Fibroblast of lung (primary cell): Measurements from ENCODE around the gene DBNL. TPM values are rescaled to one million over a fixed set of nuclear protein-coding genes. Genes with fewer than 3 reads are reported as not detected.

Experiments
- DNase-seq, 2 donors: peaks; one replicate each; pipeline versions ENCODE4 v3.0.0 to v3.0.0-alpha.2; 2010; ENCODE audit warnings: low read depth in 2 of 2
- H2AFZ ChIP-seq: 2 replicates; pipeline ENCODE4 v1.5.1; 2012; ENCODE audit warnings: low read length, control low read depth, inconsistent platforms
- H3K27ac ChIP-seq: 2 replicates; pipeline ENCODE4 v1.5.1; 2011; ENCODE audit warnings: low read length, control low read depth; ENCODE audit not compliant: insufficient read depth
- H3K27me3 ChIP-seq: 2 replicates; pipeline ENCODE4 v1.5.1; 2011; ENCODE audit warnings: mild to moderate bottlenecking, low read length; ENCODE audit not compliant: control insufficient read depth, insufficient read depth
- H3K36me3 ChIP-seq: 2 replicates; pipeline ENCODE4 v1.5.1; 2011; ENCODE audit warnings: low read length; ENCODE audit not compliant: control insufficient read depth, insufficient read depth
- H3K4me1 ChIP-seq: 2 replicates; pipeline ENCODE4 v1.5.1; 2011; ENCODE audit warnings: low read length; ENCODE audit not compliant: control insufficient read depth, insufficient read depth; ENCODE audit errors: extremely low read depth
- H3K4me2 ChIP-seq: 2 replicates; pipeline ENCODE4 v1.5.1; 2011; ENCODE audit warnings: low read length, control low read depth; ENCODE audit not compliant: insufficient read depth; ENCODE audit errors: extremely low read depth
- H3K4me3 ChIP-seq, 4 experiments: fragments of 200-600 bp in 1 of 4; sonication (generic) in 1 of 4; replicated peaks in 1 of 4; 2 replicates each; pipeline ENCODE4 v1.5.1; 2011 to 2016; ENCODE audit warnings: low read length in 4 of 4, low read depth in 3 of 4, mild to moderate bottlenecking in 3 of 4, control low read depth in 2 of 4, inconsistent platforms in 1 of 4, mixed read lengths in 1 of 4; ENCODE audit not compliant: insufficient read depth in 1 of 4; ENCODE audit errors: control extremely low read depth in 1 of 4
- H3K79me2 ChIP-seq: 2 replicates; pipeline ENCODE4 v1.5.1; 2012; ENCODE audit warnings: mild to moderate bottlenecking, low read length, inconsistent platforms; ENCODE audit not compliant: control insufficient read depth, insufficient read depth
- H3K9ac ChIP-seq: 2 replicates; pipeline ENCODE4 v1.5.1; 2011; ENCODE audit warnings: mild to moderate bottlenecking, low read length, control low read depth; ENCODE audit not compliant: insufficient read depth
- H3K9me3 ChIP-seq: 2 replicates; pipeline ENCODE4 v1.5.1; 2012; ENCODE audit warnings: low read depth, low read length; ENCODE audit not compliant: control insufficient read depth, insufficient read depth
- H4K20me1 ChIP-seq: 2 replicates; pipeline ENCODE4 v1.5.1; 2011; ENCODE audit warnings: low read length; ENCODE audit not compliant: control insufficient read depth, insufficient read depth; ENCODE audit errors: extremely low read depth
- CTCF ChIP-seq, 2 donors: IDR thresholded peaks in 1 of 2; conservative IDR thresholded peaks in 1 of 2; 1 replicate in 1 of 2; 2 replicates in 1 of 2; pipeline ENCODE4 v1.5.1; 2011 to 2012; ENCODE audit warnings: low read length in 2 of 2, control low read depth in 1 of 2, inconsistent platforms in 1 of 2, low read depth in 1 of 2, mild to moderate bottlenecking in 1 of 2
- EZH2 ChIP-seq: IDR thresholded peaks from 2 replicates; pipeline ENCODE4 v1.5.1; 2012; ENCODE audit warnings: low read length, control low read depth, mild to moderate bottlenecking; ENCODE audit errors: missing control alignments
- polyA plus RNA-seq, 2 donors: library from polyadenylated mRNA; depleted of rRNA in 1 of 2; stranded (reverse) in 1 of 2; unstranded in 1 of 2; fragments of >200 nt; gene quantifications; 2 replicates each; pipeline ENCODE4 v1.2.1, GENCODE V29; 2011 to 2012; ENCODE audit warnings: missing spikeins in 1 of 2
- total RNA-seq: library from RNA; depleted of rRNA; stranded (reverse); fragments of >200 nt; gene quantifications from 2 replicates; pipeline ENCODE4 v1.2.1, GENCODE V29; 2014

Gene DBNL
- total and polyA plus RNA-seq, 2 donors (not counting 1 experiment from before 2014, with no cell fraction given) = 86.4 to 88.2 TPM

- Histone ChIP-seq H3K4me2 (no peak overlapping the region), H3K4me3 (no peak overlapping the region), H3K9me3 (no peaks in the 10 kb centered on the region), H2AFZ (no peak overlapping the region), H3K27me3 (no peaks in the 10 kb centered on the region), H3K9ac (no peak overlapping the region), H3K36me3 (peaks cover 15% of the 10 kb centered on the region), H4K20me1 (no peaks in the 10 kb centered on the region), H3K27ac (peak overlapping the region; percentile 23), H3K4me1 (peaks cover 2% of the 10 kb centered on the region), H3K79me2 (no peaks in the 10 kb centered on the region)
- peak in 1 of 2 donors; percentile 77 for DNase-seq
- TF ChIP-seq EZH2 (no peak), CTCF (conservative IDR thresholded peaks at IDR 0.05 in 1 of 2, IDR thresholded peaks at IDR 0.05 in 1 of 2; ENCODE audit: low read depth in 1 of 2, low read length in 2 of 2) (no peak)
Observed at GRCh38 chr7:44073664-44074348, 29.3 kb downstream of the DBNL start.

GRCh38 chr7:44074349-44074695, 29.8 kb downstream of the DBNL start:
- Histone ChIP-seq H3K9me3 (no peaks in the 10 kb centered on the region), H2AFZ (no peak overlapping the region)
- TF ChIP-seq EZH2 (no peak), CTCF (conservative IDR thresholded peaks at IDR 0.05 in 1 of 2, IDR thresholded peaks at IDR 0.05 in 1 of 2; ENCODE audit: low read depth in 1 of 2, low read length in 2 of 2) (no peak)

GRCh38 chr7:44075296-44076075, 31.0 kb downstream of the DBNL start:
- Histone ChIP-seq H3K27ac (no peak overlapping the region), H3K4me3 (no peak overlapping the region), H3K9me3 (no peaks in the 10 kb centered on the region), H3K79me2 (no peaks in the 10 kb centered on the region), H3K4me1 (peaks cover 2% of the 10 kb centered on the region), H3K9ac (no peak overlapping the region), H3K27me3 (no peaks in the 10 kb centered on the region), H2AFZ (no peak overlapping the region), H3K4me2 (no peak overlapping the region), H4K20me1 (no peaks in the 10 kb centered on the region), H3K36me3 (peaks cover 26% of the 10 kb centered on the region)
- TF ChIP-seq EZH2 (no peak), CTCF (conservative IDR thresholded peaks at IDR 0.05 in 1 of 2, IDR thresholded peaks at IDR 0.05 in 1 of 2; ENCODE audit: low read depth in 1 of 2, low read length in 2 of 2) (no peak)
- DNase-seq = no peak

More at GRCh38 chr7:44074349-44074695, 29.8 kb downstream of the DBNL start:
- peaks cover 19% of the 10 kb centered on the region for H3K36me3 ChIP-seq
- no peak overlapping the region for H3K4me3 ChIP-seq
- H3K9ac ChIP-seq = no peak overlapping the region
- H4K20me1 ChIP-seq = no peaks in the 10 kb centered on the region
- peaks cover 2% of the 10 kb centered on the region for H3K4me1 ChIP-seq
- DNase-seq = no peak
- H3K4me2 ChIP-seq = no peak overlapping the region
- no peaks in the 10 kb centered on the region for H3K27me3 ChIP-seq
- peak overlapping the region; percentile 19 for H3K27ac ChIP-seq
- H3K79me2 ChIP-seq = no peaks in the 10 kb centered on the region
